Stimulated activated CD4-positive, alpha-beta T cell treated with anti-CD3 and anti-CD28 coated beads, Interleukin-2, amount 100 ng/mL, for 48 hours (primary cell): ENCODE results near the gene DROSHA.
"Not testable (repeated sequence)": the region's sequence is repeated elsewhere in the genome, so short reads cannot be mapped to it uniquely, and the experiment has no call there.

Source experiments
- DNase-seq, 2 donors: peaks; one replicate each; pipeline ENCODE4 v3.0.0-alpha.2; 2020

Gene DROSHA, protein sequence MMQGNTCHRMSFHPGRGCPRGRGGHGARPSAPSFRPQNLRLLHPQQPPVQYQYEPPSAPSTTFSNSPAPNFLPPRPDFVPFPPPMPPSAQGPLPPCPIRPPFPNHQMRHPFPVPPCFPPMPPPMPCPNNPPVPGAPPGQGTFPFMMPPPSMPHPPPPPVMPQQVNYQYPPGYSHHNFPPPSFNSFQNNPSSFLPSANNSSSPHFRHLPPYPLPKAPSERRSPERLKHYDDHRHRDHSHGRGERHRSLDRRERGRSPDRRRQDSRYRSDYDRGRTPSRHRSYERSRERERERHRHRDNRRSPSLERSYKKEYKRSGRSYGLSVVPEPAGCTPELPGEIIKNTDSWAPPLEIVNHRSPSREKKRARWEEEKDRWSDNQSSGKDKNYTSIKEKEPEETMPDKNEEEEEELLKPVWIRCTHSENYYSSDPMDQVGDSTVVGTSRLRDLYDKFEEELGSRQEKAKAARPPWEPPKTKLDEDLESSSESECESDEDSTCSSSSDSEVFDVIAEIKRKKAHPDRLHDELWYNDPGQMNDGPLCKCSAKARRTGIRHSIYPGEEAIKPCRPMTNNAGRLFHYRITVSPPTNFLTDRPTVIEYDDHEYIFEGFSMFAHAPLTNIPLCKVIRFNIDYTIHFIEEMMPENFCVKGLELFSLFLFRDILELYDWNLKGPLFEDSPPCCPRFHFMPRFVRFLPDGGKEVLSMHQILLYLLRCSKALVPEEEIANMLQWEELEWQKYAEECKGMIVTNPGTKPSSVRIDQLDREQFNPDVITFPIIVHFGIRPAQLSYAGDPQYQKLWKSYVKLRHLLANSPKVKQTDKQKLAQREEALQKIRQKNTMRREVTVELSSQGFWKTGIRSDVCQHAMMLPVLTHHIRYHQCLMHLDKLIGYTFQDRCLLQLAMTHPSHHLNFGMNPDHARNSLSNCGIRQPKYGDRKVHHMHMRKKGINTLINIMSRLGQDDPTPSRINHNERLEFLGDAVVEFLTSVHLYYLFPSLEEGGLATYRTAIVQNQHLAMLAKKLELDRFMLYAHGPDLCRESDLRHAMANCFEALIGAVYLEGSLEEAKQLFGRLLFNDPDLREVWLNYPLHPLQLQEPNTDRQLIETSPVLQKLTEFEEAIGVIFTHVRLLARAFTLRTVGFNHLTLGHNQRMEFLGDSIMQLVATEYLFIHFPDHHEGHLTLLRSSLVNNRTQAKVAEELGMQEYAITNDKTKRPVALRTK (N-terminal part only)

DNA sequence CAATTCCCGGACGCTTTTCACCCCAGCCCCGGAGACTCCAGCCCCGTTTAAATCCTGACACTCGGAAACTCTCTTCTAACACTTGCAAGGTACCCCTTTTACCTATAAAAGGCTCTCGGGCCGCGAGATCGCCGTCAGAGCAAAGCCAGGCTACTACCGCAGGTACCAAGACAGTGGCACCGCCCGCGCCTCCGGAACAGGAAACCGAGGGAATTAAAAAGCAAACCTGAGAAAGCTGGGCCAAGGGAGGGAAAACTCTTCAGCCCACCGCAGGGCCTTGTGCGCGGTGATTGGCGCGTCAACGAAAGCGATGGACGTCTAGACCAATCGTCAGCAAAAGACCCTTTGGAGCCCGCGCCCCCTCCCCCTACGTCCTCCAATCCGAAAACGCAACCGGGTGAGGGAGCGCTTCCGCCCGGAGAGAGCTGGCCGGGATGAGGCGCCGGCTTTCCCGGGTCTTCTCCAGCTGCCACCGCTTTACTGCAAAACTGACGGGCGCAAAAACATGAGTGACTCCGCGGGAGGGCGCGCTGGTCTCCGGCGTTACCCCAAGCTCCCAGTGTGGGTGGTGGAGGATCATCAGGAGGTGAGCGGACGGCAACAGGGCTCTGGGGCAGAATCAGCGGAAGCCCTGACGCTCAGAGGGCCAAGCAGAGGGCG lies at the start of gene DROSHA, which contains the start of gene C5orf22:
Gene DROSHA (minus strand): TSS at position 206 of the 660 bp plus-strand sequence. CDS start 3,034 bp downstream, outside the sequence.
Gene C5orf22 (plus strand): TSS at position 414 of the 660 bp plus-strand sequence. CDS start 92 bp downstream, at position 506.
- peak; percentile 85 to 86 for DNase-seq

DNA sequence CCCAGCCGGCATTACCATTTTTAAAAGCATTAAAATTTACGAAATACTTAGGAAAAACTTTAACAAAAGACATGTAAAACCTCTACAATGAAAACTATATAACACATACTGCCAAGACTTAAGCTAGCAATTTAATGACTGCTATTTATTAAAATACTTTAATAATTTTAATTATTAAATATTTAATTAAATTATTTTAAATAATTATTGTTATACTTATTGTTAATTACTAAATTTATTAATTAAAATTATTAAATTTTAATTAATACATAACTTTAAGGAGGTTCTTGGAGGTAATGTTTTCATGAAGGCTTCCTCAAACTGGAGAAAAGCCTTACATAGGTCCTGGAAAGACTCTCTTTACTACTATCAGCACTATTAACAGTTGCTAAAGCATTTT lies 47.7 kb upstream of the DROSHA start:
- no peak for DNase-seq

DNA sequence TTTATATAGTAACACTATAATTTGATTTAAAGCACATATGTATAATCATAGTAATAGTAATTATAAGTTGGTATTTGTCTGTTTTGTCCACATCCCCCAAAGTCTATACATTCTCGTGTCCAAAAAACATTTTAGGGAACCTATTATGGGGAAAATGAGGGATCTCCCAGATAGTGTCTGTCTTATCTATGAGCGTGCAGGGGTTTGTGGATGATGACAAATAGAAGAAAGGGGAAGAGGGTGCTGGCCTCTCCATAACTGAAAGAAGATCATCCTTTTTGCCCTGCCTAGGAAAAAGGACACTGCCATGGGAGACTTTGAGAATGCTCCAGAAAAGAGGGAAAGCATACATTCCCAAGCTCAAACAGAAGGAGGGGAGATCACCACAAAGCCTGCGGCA lies 45.5 kb upstream of the DROSHA start:
- DNase-seq = no peak

DNA sequence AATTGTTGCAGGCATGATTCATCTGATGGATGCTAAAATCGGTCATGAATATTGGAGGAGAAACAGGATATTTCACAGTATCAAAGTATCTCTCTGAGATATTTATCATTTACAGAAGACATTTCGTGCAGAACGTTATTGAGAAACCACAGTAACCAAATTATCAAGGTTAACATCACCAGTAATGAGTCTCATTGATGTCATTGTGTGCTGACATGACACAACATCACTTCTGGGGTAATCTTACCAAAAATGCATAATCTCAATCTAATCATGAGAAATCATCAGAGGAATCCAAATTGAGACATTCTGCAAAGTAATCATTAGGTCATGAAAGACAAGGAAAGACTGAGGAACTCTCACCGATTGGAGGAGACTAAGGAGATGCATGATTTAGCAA lies 42.9 kb upstream of the DROSHA start:
- no peak for DNase-seq

DNA sequence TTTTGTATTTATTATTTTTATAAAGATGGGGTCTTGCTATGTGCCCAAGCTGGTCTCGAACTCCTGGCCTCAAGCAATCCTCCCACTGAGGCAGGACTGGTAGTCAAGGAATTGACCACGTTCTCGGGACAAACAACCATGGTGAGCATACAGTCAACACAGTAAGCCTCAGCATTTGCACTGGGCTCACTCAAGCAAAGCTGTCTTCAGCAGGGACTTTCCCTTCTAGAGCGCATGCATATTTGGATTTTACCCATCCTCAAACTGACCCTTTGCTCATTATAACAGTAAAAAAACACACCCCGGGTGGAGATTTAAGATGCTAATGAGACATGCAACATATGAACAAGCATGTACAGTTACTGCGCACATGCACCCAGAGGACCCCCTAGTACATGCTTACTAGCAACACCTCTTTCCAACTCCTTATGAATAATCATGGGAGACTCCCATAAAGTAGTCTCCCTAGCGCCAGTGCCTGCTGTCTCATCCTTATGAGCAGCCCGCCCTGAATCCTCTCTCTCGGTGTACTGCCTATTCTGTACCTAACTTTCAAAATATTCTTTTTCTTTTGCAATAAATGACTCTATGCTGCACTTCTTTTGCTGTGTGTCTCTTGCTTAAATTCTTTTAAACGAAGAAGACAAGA lies 41.7 kb upstream of the DROSHA start:
- no peak for DNase-seq

DNA sequence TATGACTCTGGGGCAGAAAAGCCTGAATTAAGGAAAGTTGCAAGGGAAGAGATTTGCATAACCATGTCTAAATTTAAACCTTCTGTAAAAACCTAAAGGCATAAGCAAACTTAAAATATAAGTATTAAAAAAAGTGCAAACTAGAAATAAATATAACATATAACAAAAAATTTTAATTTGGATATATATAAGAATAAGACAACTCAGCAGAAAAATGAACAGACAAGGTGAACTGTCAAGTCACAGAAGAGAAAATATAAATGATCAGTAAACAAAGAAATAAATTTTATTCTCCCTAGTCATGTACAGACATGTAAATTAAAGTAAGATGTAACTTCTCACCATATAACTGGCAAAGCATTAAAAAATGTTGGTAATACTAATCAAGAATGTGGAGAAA lies 37.2 kb upstream of the DROSHA start:
- no peak for DNase-seq

DNA sequence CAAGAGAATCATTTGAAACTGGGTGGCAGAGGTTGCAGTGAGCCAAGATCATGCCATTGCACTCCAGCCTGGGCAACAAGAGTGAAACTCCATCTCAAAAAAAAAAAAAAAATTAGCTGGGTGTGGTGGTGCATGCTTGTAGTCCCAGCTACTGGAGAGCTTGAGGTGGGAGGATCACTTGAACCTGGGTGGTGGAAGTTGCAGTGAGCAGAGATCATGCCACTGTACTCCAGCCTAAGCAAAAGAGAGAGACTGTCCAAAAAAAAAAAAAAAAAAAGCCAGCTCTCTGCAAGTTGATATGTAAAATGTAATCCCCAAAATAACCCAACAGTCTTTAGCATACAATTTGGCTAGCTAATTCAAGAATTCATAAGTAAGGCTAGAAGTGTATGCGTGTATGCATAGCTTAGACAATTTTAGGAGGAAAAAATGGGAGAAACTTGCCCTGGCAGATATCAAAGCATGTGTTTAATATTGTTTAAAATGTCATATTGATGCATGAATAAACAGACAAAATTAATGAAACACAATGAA lies 36.5 kb upstream of the DROSHA start:
- no peak for DNase-seq

DNA sequence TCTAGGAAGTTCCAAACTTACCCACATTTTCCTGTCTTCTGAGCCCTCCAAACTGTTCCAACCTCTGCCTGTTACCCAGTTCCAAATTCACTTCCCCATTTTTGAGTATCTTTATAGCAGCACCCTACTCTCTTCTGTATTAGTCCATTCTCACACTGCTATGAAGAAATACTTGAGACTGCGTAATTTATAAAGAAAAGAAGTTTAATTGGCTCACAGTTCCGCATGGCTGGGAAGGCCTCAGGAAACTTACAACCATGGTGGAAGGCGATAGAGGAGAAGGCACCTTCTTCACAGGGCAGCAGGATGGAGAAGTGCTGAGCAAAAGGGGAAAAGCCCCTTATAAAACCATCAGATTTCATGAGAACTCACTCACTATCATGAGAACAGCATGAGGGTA lies 34.5 kb upstream of the DROSHA start:
- not testable (repeated sequence) for DNase-seq

DNA sequence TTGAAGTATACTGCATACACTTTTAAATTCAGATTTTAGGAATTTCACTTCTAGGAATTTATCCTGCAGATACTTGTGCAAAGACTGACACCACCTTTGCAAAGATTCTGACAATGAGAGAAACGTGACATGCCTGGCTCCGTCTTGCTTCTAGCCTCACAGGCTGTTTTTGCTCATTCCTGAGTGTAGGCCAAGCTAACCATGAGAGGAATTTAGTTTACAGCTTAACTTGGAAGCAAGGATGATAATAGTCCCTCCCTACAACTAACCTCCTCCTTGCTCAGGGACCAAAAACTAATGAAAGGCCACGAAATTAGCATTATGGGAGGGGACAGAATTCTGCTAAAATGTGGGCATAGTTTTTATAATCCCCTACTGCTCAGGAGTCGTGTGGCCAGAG lies 31.3 kb upstream of the DROSHA start:
- DNase-seq = no peak

DNA sequence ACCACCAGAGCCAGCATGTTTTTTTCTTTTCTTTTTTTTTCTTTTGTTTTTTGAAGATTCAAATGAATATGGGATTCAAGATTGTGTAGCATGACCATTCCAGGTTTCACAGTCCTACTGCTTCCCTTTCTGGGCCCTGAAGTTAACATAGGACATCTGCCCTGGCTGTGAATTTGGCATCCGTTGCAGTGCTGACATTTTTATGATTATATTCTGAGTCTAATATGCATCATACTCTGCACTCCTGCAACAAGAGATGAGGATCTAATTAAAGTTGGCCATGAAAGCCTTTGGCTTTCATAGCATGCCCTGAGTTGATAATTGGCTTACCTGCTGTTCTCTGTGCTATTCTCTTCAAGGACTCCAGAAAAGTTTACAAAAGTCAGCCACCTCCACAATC lies 30.1 kb upstream of the DROSHA start:
- no peak for DNase-seq

DNA sequence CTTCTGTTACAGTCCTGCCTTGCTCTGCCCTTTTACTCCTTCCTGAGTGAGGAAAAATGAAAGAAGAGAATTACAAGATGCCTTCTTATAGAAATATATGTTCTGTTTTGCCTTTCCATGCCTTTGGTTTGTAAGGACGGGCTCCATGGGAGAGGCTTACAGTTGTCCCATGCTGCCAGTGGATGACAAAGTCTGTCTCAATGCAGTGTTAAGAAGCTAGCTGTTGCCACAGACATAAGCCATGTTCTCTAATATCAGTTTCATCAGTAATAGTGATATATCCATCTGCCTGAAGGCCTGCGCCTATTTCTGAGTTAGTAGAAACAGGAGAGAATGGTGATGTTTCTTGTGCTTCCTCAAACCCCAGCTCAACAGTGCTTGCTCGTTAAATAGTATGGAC lies 28.0 kb upstream of the DROSHA start:
- no peak for DNase-seq

DNA sequence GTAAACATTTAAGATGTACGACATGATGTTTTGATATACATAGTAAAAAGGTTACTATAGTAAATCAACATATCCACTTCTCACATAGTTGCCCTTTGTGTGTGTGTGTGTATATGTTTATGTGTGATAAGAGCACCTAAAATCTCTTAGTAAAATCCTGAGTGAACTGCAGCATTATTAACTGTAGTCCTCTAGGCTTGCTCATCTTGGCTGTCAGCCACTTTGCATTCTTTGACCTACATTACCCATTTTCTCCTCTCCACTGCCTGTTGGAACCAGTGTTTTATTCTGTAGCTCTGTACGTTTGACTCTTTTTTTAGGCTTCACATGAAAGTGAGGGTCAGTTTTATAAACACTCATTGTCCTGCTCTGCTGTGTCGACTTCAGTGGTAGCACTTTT lies 24.6 kb upstream of the DROSHA start:
- no peak for DNase-seq

DNA sequence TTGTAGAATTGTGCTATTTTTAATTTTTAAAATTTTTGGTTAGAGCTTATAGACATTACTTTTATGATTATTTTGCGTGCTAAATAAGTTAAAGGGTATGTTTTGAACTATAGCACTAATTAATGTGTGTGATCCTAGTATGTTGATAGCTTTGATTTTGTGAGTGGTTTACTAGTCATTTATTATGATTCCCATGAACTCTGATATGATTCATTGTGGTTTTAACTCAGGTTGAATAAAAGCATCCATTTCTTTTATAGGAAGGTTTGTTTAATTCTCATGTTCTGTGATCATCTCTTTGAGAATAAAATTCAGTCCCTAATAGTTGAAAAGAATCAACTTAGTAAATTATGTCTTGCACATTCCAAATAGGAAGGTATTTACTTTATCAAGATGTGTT lies 22.7 kb upstream of the DROSHA start:
- no peak for DNase-seq

DNA sequence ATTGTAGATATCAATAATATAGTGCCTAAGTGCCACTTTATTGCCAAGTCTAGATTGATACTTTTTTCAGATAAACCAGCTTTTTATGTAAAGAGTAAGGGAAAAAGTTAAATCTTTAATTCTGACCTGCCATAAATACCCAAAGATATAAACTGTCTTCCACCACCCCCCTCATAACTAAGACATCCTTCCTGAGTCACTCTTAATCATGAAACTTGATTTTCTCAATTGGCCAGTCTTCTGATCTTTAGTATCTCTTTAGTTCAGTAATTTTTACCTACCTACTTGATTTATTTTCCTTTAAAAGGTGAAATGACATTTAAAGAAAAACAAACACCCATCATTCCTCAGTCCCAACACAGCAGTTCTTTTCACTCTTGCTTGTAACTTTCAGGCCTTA lies 22.0 kb upstream of the DROSHA start:
- no peak for DNase-seq

DNA sequence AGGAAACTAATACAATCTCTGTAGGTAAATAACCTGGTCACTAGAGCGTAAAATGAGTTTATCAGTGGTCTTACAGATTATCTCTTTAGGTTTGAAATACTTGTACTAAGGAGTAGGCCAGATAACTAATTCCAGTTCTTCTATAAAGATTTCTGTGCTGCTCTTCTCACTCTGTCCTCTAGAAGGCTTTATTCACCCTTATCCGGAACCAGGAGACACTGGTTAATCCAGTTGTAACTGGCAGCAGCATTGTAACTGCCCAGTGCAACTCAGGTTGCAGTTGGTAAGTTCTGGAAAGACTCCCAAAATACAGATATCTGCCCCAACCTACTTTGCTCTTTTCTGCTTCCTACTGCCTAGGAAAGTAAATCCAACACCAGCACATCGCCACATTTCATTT lies 20.0 kb upstream of the DROSHA start:
- no peak for DNase-seq

DNA sequence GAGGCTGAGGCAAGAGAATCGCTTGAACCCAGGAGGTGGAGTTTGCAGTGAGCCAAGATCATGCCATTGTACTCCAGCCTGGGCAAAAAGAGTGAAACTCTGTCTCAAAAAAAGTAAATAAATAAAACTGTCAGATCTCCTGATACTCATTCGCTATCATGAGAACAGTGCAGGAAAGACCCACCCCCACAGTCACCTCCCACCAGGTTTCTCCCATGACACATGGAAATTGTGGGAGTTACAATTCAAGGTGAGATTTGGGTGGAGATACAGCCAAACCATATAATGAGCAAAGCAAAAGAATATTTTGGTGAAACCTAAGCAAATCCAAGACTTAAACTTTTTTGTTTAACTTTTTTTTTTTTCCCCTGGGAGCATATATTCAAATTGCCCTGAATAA lies 17.2 kb upstream of the DROSHA start:
- not testable (repeated sequence) for DNase-seq

DNA sequence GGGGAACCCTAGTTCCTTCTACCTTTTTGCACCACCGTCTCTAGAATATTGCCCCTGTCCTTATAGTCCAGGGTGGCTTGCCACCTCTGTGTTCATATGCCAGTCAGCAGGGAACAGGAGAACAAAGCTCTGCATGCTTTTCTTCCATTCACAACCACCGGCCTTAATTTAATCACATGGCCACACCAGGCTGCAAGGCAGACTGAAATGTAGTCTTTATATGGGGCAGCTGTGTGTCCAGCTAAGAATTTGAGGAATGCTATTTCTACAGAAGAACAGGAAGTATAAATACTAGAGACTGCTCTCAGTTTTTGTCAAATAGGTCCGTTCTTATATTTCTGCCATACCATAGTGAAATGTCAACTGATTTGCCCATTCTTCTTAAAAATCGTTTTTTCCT lies 6.0 kb upstream of the DROSHA start:
- DNase-seq = no peak

DNA sequence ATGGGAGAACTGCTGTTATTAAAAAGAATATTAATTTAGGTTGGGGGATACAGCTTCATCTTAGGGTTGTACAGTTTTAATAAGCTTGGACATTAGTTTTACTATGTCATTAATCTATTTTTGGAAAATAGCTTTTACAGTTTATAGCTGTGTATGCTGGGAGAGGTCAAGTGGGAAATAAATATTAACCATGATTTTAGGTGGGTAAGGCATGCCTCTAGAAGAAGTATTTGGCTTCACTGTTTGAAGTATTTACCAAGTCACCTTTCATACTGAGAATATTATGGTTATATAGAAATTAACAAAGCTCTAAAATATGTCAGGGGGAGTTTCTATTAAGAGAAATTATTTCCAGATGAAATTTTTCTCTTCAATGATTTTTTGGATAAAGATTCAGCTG lies 5.5 kb upstream of the DROSHA start:
- DNase-seq = no peak

DNA sequence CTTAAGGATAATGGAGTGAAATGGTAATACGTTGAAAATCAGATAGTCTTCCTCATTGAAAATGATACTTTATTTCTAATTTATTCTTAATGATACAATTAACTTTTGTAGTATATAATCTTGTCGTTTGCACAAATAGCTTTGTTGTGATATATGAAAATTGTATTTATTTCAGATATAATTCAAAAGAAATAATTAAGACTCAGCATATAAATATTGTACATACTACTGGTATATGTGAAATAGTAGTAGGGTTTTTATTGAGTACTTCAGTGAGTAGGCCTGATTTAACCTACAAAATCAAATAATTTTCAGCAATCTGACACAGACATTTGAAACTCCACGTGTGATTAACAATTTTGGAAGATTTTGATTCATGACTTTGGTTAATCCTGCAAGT lies 5.0 kb upstream of the DROSHA start:
- no peak for DNase-seq

DNA sequence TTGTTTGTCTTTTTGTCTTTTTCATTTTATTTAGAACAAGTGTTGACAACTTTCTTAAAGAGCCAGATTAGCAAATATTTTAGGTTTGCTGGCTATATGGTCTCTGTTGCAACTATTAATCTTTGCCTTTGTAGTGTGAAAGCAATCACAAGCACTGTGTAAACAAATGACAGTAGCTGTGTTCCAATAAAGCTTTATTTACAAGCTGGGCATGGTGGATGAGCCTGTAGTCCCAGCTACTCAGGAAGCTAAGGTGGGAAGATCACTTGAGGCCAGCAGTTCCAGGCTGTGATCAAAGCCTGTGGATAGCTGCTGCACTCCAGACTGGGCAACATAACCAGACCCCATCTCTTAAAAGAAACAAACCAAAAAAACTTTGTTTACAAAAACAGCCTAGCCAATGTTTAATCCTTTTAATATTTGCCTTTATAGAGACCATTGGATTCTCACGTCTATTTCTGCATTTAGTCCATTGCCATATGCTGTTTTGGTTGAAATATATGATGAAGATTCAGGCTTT lies 2.7 kb upstream of the DROSHA start:
- no peak for DNase-seq

DNA sequence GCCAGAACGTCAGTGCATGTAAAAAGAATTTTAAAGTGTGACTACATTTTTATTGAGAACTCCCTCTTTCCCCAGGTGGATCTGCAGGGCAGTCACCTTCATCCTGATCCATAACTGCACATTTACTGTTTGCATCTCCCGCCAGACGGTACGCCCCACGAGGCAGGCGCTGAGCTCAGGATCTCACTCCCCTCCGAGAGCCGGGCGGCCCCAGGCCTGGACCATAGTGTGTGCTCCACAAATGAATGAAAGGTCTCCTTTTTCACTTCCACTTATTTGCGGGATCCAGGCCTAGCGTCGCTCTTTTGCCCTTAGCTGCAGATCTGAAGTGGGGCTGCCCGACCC lies 378 bp downstream of the DROSHA start:
- DNase-seq = peak in 1 of 2 donors; percentile 22
